ENCODE data around the gene KCNH6.

DNA sequence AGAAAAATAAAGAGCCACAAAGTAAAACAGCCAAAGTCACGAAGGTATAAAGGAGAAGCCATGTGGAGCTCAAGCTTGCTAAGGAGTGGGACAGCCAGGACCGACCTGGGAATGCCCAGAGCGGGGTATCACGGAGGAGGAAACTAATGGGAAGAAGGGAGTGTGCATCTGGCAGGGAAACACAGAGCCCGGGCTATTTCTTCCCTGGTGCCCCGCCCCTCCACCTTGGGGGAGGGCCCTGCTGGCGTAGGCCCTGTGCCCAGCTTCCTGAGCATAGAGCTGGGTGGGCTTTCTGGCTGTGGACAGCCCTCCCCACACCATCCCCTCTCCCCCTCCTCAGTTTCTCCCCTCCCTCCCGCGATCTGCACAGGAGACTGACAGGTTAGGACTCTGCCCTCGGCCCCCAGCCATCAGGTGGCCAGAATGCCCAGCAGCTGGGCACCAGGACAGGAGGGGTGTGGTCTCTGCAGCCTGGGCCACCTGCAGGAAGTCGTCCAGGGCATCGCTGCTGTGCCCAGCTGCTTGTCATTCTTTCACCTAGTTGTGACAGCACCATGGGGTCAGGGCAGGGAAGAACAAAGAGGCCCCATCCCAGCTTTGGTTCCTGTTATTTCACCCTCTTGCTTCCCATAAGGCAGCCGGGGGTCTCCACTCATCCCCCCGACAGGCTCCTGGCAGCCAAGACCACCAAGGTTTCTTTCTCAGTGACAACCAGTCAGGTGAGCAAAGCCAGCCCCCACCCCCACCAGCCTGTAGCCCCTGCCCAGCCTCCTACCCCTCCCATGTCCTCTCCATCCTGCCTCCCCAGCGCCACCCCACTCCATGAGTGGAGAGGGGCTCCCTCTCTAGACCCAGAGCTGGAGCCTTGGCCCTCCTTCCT lies 20.0 kb downstream of the KCNH6 start:
- TF ChIP-seq, protein P1, sequence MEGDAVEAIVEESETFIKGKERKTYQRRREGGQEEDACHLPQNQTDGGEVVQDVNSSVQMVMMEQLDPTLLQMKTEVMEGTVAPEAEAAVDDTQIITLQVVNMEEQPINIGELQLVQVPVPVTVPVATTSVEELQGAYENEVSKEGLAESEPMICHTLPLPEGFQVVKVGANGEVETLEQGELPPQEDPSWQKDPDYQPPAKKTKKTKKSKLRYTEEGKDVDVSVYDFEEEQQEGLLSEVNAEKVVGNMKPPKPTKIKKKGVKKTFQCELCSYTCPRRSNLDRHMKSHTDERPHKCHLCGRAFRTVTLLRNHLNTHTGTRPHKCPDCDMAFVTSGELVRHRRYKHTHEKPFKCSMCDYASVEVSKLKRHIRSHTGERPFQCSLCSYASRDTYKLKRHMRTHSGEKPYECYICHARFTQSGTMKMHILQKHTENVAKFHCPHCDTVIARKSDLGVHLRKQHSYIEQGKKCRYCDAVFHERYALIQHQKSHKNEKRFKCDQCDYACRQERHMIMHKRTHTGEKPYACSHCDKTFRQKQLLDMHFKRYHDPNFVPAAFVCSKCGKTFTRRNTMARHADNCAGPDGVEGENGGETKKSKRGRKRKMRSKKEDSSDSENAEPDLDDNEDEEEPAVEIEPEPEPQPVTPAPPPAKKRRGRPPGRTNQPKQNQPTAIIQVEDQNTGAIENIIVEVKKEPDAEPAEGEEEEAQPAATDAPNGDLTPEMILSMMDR (IDR thresholded peaks at IDR 0.05): no peak
- TF ChIP-seq POLR2A (IDR thresholded peaks at IDR 0.05): no peak

Data from body of pancreas (tissue), 4 donors.